Measurements from ENCODE around the gene PCDH15.

The PCDH15 gene

GRCh38 chr10:54120806-54121205, 680.2 kb downstream of the PCDH15 start:
- DNase-seq = no peak

GRCh38 chr10:54108961-54109360, 692.1 kb downstream of the PCDH15 start:
- DNase-seq = no peak

GRCh38 chr10:54096892-54097291, 704.1 kb downstream of the PCDH15 start:
- no peak for DNase-seq

GRCh38 chr10:54094321-54094720, 706.7 kb downstream of the PCDH15 start:
- no peak for DNase-seq

GRCh38 chr10:54091237-54091636, 709.8 kb downstream of the PCDH15 start:
- no peak for DNase-seq

GRCh38 chr10:54081950-54082349, 719.1 kb downstream of the PCDH15 start:
- no peak for DNase-seq

- DNase-seq = no peak
These were observed 733.7 kb downstream of the PCDH15 start for GRCh38 chr10:54067361-54067760.

GRCh38 chr10:54066646-54067045, 734.4 kb downstream of the PCDH15 start:
- DNase-seq = no peak

- DNase-seq = no peak
These were observed 735.9 kb downstream of the PCDH15 start for GRCh38 chr10:54065106-54065505.

GRCh38 chr10:54064215-54064614, 736.8 kb downstream of the PCDH15 start:
- DNase-seq = no peak

GRCh38 chr10:54063514-54063913, 737.5 kb downstream of the PCDH15 start:
- no peak for DNase-seq

GRCh38 chr10:54060572-54060971, 740.5 kb downstream of the PCDH15 start:
- DNase-seq = no peak

- DNase-seq = no peak
These were observed 743.7 kb downstream of the PCDH15 start for GRCh38 chr10:54057357-54057756.

GRCh38 chr10:54026340-54026739, 774.7 kb downstream of the PCDH15 start:
- DNase-seq = no peak

- DNase-seq = no peak
These were observed 789.9 kb downstream of the PCDH15 start for GRCh38 chr10:54011117-54011516.

GRCh38 chr10:54010337-54010933, 790.6 kb downstream of the PCDH15 start:
- DNase-seq = no peak

GRCh38 chr10:54009672-54010071, 791.4 kb downstream of the PCDH15 start:
- DNase-seq = no peak

GRCh38 chr10:54002077-54002476, 799.0 kb downstream of the PCDH15 start:
- no peak for DNase-seq

GRCh38 chr10:53997953-53998352, 803.1 kb downstream of the PCDH15 start:
- DNase-seq = no peak

GRCh38 chr10:53990799-53991238, 810.2 kb downstream of the PCDH15 start:
- no peak for DNase-seq

- no peak for DNase-seq
These were observed 817.6 kb downstream of the PCDH15 start for GRCh38 chr10:53983431-53983830.

GRCh38 chr10:53980210-53980609, 820.8 kb downstream of the PCDH15 start:
- no peak for DNase-seq

- no peak for DNase-seq
These were observed 822.7 kb downstream of the PCDH15 start for GRCh38 chr10:53978301-53978700.

- no peak for DNase-seq
These were observed 823.8 kb downstream of the PCDH15 start for GRCh38 chr10:53977267-53977666.

- DNase-seq = no peak
These were observed 843.6 kb downstream of the PCDH15 start for GRCh38 chr10:53957401-53957800.

GRCh38 chr10:53955091-53955490, 845.9 kb downstream of the PCDH15 start:
- no peak for DNase-seq
